Brain microvascular endothelial cell (primary cell): Measurements from ENCODE around the gene APOBEC4.

Source experiments
- DNase-seq: peaks from one replicate; pipeline ENCODE4 v3.0.0-alpha.2; 2020
- H3K27ac ChIP-seq: fragments of 250-450 bp; sonication (Bioruptor Pico); 2 replicates; pipeline ENCODE4 v1.5.1; 2020; ENCODE audit warnings: mild to moderate bottlenecking, moderate library complexity
- H3K27me3 ChIP-seq: fragments of 250-450 bp; sonication (Bioruptor Pico); replicated peaks from 2 replicates; pipeline ENCODE4 v1.5.1; 2020; ENCODE audit warnings: mild to moderate bottlenecking
- H3K36me3 ChIP-seq: fragments of 250-450 bp; sonication (Bioruptor Pico); replicated peaks from 2 replicates; pipeline ENCODE4 v1.5.1; 2020; ENCODE audit warnings: mild to moderate bottlenecking
- H3K4me3 ChIP-seq: 2 replicates; pipeline ENCODE4 v1.5.1; 2011; ENCODE audit warnings: low read depth, mild to moderate bottlenecking, control low read depth, low read length, moderate library complexity
- in situ Hi-C: cut with HindIII; loops from 2 replicates; pipeline ENCODE4 v1.10.0; 2017; ENCODE audit warnings: low sequenced_read_pairs, low pct_ligation_motif_present
- TF ChIP-seq, protein P1 (sequence below): IDR thresholded peaks from 2 replicates; pipeline ENCODE4 v1.5.1; 2011; ENCODE audit warnings: low read depth, mild to moderate bottlenecking, moderate library complexity, low read length, control low read depth, inconsistent platforms; ENCODE audit errors: missing control alignments

The APOBEC4 gene

DNA sequence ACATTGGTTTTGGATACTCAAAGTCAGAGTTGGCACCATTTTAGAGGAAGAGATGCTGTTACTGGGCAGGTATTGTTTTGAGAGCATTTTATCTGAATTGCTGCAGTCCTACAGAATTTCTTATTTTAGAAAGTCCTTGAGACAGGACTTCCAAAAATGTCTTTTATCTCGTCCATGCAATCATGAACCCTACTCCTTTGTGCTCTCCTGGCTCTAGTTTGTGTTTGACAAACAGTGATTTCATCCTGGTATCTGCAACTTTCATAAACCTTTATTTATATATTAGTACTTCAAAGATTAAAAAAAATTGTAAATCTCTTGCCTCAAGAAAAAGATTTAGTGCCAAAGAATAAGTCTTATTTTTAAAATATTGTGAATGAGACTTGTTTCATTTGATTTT, 12.9 kb downstream of the APOBEC4 start:
- no peaks in the 10 kb centered on the region for H3K27me3 ChIP-seq
- DNase-seq: no peak
- TF ChIP-seq, protein P1, sequence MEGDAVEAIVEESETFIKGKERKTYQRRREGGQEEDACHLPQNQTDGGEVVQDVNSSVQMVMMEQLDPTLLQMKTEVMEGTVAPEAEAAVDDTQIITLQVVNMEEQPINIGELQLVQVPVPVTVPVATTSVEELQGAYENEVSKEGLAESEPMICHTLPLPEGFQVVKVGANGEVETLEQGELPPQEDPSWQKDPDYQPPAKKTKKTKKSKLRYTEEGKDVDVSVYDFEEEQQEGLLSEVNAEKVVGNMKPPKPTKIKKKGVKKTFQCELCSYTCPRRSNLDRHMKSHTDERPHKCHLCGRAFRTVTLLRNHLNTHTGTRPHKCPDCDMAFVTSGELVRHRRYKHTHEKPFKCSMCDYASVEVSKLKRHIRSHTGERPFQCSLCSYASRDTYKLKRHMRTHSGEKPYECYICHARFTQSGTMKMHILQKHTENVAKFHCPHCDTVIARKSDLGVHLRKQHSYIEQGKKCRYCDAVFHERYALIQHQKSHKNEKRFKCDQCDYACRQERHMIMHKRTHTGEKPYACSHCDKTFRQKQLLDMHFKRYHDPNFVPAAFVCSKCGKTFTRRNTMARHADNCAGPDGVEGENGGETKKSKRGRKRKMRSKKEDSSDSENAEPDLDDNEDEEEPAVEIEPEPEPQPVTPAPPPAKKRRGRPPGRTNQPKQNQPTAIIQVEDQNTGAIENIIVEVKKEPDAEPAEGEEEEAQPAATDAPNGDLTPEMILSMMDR: no peak
- no peak overlapping the region for H3K4me3 ChIP-seq
- in situ Hi-C loops: no loop called here
- H3K27ac ChIP-seq: no peak overlapping the region
- H3K36me3 ChIP-seq: no peaks in the 10 kb centered on the region

DNA sequence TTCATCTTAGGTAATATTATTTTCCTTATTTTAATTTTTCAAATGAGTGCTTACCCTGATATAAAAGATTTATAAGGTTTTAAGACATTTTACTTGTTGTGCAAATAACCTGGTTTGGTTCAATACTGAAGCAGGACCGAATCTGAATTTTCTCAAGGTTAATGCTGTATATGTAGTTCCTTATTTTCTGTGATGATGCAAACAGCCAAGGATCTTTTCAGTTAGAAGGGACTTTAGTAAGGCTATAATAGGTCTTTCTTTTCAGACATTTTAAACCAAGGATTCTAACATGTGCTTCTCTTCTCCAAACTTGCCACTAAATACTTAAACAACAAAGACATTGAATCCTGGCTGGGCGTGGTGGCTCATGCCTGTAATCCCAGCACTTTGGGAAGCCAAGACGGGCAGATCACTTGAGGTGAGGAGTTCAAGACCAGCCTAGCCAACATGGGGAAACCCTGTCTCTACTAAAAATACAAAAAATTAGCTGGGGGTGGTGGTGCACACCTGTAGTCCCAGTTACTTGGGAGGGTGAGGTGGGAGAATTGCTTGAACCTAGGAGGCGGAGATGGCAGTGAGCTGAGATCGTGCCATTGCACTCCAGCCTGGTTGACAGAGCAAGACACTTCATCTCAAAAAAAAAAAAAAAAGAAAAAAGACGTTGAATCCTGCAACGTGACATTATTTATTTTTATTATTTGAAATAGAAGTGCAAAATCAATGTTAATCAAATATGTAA, 14.3 kb downstream of the APOBEC4 start:
- TF ChIP-seq, protein P1: no peak
- no peak overlapping the region for H3K4me3 ChIP-seq
- no peaks in the 10 kb centered on the region for H3K36me3 ChIP-seq
- no peak for DNase-seq
- no peaks in the 10 kb centered on the region for H3K27me3 ChIP-seq
- no peak overlapping the region for H3K27ac ChIP-seq
- in situ Hi-C loops: no loop called here

DNA sequence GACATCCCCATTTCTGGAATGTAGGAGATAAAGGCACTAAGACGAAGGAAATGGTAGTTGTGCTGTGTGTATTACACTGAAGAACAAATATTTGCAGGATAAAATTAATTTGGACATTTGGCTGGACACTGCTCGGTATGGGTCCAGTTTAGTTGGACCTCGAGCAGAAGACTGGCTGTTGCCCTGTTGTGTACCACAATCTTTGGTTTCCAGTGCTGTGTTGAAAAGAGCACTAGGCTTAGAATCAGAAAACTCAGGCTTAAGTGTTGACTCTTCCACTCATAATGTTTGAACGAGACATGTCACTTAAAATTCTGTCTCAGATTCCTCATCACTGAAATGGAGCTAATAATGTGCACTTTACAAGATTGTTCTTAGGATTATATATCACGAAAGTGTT, 16.3 kb downstream of the APOBEC4 start:
- H3K36me3 ChIP-seq: peaks cover 3% of the 10 kb centered on the region
- peak overlapping the region; percentile 97 for H3K4me3 ChIP-seq
- no peak for DNase-seq
- TF ChIP-seq, protein P1: no peak
- H3K27me3 ChIP-seq: no peaks in the 10 kb centered on the region
- in situ Hi-C loops: no loop called here
- no peak overlapping the region for H3K27ac ChIP-seq

GRCh38 chr1:183636334-183636682, 16.8 kb downstream of the APOBEC4 start:
- H3K36me3 ChIP-seq: peaks cover 3% of the 10 kb centered on the region
- in situ Hi-C loops: no loop called here
- TF ChIP-seq, protein P1: no peak
- H3K27ac ChIP-seq: peak overlapping the region; percentile 31
- DNase-seq: no peak
- peak overlapping the region; percentile 97 for H3K4me3 ChIP-seq
- no peaks in the 10 kb centered on the region for H3K27me3 ChIP-seq

DNA sequence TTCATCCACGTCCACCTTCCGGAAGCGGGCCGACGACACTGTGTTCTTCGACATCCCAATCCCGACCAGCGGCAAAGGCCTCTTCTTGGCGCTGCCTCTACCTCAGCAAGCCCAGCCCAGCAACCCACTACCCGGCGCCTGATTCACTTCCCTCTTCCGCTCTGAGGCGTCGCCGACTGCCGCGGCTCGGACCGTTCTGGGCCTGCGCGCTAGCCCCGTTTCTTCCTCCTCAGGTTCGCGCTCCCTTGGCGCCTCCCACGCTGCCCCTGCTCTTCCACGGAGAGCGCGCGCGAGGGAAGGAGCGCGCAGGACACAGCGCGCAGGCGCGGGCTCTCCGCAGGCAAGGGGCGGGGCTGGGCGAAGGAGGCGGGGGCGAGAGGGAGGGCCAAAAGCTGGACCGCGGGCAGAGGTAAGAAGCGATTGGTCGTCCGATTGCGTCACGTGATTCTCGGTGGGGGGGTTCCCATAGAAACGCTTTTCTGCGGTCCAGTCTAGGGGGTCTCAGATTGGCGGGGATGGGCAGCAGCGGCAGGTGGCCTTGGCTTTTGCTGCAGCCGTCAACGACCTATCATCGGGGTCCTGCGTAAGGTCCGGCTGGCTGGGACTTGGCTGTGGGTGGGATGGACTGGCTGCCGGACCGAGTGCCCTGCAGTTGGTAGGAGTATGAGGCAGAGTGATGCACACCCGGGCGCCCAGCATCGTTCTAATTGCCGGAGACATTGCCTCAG, 17.3 kb downstream of the APOBEC4 start, which contains the start of gene ARPC5:
TSS of gene ARPC5 (minus strand) at position 178 of the 728 bp plus-strand sequence. CDS start at position 54, 124 bp downstream.
- in situ Hi-C loops: no loop called here
- peak; percentile 93 for DNase-seq
- H3K27ac ChIP-seq: peak within 1 kb of the TSS; percentile 92
- peaks cover 5% of the 10 kb centered on the region for H3K36me3 ChIP-seq
- no peaks in the 10 kb centered on the region for H3K27me3 ChIP-seq
- TF ChIP-seq, protein P1: no peak
- peak within 1 kb of the TSS; percentile 97 for H3K4me3 ChIP-seq
